ENCODE data around the gene DUSP1. TPM values are rescaled to one million over a fixed set of nuclear protein-coding genes. Genes with fewer than 3 reads are reported as not detected.

The DUSP1 gene
- total RNA-seq, 4 donors from 2014 or later: 222 to 415 (median 252) TPM

DNA sequence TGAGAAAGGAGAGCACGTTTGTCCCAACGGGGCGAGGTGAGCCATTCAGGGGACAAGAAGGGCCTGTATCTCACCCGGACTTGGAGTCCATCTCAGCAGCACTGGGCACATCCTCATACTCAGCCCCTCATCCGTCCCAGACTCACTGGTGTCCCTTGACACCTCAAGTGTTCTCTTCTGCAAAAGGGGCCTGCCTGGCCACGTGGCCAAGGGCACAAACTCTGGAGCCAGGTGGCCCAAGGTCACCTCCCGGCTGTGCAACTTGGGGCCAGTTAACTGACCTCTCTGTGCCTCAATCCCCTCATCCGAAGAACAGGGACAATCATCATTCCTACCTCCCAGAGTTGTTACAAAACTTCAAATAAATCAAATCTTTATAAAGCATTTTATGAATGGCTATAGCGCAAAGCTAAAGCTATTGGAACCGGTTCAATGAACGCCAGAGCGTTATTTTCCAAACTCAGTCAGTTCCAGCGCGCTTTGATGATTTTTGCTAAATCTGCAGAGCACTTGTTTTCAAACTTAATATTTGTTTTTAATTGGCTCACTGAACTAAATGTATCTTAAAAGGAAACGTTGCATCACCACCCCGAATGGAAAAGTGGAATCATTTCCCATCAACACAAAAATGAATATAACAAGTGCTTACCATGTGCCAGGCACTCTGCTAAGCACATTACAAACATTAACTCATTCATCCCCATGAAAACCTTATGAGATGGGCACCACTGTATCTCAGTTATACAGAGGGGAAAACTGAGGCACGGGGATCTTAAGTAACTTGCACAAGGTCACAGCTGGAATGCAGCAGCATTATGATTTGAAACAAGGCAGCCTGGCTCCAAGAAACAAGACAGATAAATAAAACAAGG is 49.3 kb downstream of the DUSP1 start:
- intact Hi-C loops (cut with DNase I): no loop called here
- DNase-seq: no peak
- H3K27me3 ChIP-seq: no peaks in the 10 kb centered on the region
- TF ChIP-seq CTCF (IDR thresholded peaks at IDR 0.05) (no peak), POLR2A (IDR thresholded peaks at IDR 0.05) (no peak)
- H3K4me1 ChIP-seq: peaks cover 0 to 36% (median 10%) of the 10 kb centered on the region in 3 donors
- no peak overlapping the region for H3K4me3 ChIP-seq
- H3K9me3 ChIP-seq: no peaks in the 10 kb centered on the region
- no peaks in the 10 kb centered on the region for H3K36me3 ChIP-seq
- H3K27ac ChIP-seq: peak overlapping the region; percentile 22 to 64 (median 52)
- 27% methylated on average over 11 to 15 of the region's 17 CpGs for WGBS, 2 donors

DNA sequence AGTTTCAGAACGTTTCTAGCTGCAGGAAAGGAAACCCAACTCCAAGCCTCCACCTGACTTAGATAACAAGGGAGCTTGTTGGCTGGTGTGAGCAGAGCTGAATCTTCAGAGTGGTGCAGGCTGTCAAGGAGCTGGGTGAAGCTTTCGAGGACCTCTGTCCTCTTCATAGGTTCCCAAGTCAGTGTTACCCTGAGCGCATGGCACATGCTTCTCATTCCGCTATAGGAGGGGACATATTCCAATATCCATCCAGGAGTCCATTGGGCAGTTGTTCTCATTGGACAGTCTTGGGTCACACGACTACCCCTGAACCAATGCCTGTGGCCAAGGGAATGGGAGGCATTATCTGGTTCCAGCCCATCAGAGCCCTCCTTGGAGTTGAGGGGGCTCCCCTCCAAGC is 50.3 kb downstream of the DUSP1 start:
- TF ChIP-seq POLR2A (IDR thresholded peaks at IDR 0.05) (no peak), CTCF (IDR thresholded peaks at IDR 0.05) (no peak)
- intact Hi-C loops (cut with DNase I): no loop called here
- no peaks in the 10 kb centered on the region for H3K36me3 ChIP-seq
- DNase-seq: no peak
- no peak overlapping the region for H3K4me3 ChIP-seq
- no peaks in the 10 kb centered on the region for H3K9me3 ChIP-seq
- H3K4me1 ChIP-seq: peaks cover under 1 to 47% (median 12%) of the 10 kb centered on the region in 3 donors
- no peaks in the 10 kb centered on the region for H3K27me3 ChIP-seq
- WGBS, 2 donors: 55 to 74% methylated on average over 2 to 4 of the region's 5 CpGs
- H3K27ac ChIP-seq: peak overlapping the region in 2 of 4 donors; percentile 30 to 52

DNA sequence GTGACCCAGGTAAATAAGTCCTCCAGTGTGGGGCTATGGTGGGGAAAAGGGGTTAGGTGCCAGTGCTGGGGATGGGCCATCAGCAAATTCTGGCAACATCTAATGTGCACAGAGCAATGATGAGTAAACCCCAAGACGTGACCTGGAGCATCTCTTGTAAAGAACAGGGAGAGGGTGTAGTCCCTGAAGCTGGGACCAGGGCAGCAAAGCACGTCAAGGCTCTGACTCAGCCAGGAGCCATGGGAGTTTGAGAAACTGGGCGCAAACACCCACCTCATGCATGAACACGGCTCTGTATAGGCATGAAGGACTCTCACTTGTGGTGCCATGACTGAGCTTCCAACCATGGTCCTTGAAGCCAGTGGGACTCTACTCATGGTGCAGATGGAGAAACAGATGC is 51.8 kb downstream of the DUSP1 start:
- Histone ChIP-seq H3K27ac (no peak overlapping the region), H3K9me3 (no peaks in the 10 kb centered on the region), H3K4me3 (no peak overlapping the region), H3K27me3 (no peaks in the 10 kb centered on the region), H3K36me3 (no peaks in the 10 kb centered on the region), H3K4me1 (peaks cover 15 to 61% (median 26%) of the 10 kb centered on the region in 3 donors)
- 42 to 57% methylated on average over 3 to 4 of the region's 4 CpGs for WGBS, 2 donors
- intact Hi-C loops (cut with DNase I): loop anchor here (5.0 kb wide), 1 partner anchor 53 kb away; the partner anchor contains the start of gene DUSP1
- TF ChIP-seq CTCF (IDR thresholded peaks at IDR 0.05): no peak
- no peak for TF ChIP-seq POLR2A (IDR thresholded peaks at IDR 0.05)
- no peak for DNase-seq

DNA sequence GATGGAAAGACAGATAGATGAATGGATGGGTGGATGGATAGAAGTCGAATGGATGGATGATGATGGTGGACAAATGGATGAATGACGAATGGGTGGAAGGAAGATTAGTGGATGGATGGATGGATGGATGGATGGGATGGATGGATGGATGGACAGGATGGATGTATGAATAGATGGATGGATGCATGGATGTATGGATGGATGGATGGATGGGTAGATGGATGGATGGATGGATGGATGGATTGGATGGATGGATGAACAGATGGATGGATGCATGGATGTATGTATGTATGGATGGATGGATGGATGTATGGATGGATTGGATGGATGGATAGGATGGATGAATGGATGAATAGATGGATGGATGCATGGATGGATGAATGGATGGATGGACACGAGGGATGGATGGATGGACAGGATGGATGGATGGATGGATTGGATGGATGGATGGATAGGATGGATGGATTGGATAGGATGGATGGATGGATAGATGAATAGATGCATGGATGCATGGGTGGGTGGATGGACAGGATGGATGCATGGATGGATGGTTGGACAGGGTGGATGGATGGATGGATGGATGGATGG is 52.4 kb downstream of the DUSP1 start:
- TF ChIP-seq CTCF (IDR thresholded peaks at IDR 0.05): no peak
- Histone ChIP-seq H3K9me3 (no peaks in the 10 kb centered on the region), H3K36me3 (no peaks in the 10 kb centered on the region), H3K27me3 (no peaks in the 10 kb centered on the region), H3K4me1 (peaks cover 19 to 67% (median 32%) of the 10 kb centered on the region in 3 donors), H3K27ac (peak overlapping the region in 1 of 4 donors; percentile 16), H3K4me3 (no peak overlapping the region)
- no peak for DNase-seq
- intact Hi-C loops (cut with DNase I): loop anchor here (5.0 kb wide), 1 partner anchor 54 kb away; the partner anchor contains the start of gene DUSP1
- WGBS, 2 donors: 82 to 85% methylated on average over 3 of the region's 3 CpGs

Small RNA genes within 50 kb of the gene (small RNA-seq; reads per million reads assigned to genes)
- gene AC022217.4 (0 reads per million in 4 donors), gene RF00019 (0 reads per million in 4 donors)

Other genes starting within 250 kb of the DUSP1 start
- 10 to 100 TPM; 11.9 to 18.8 (median 15.6) TPM for gene NEURL1B, start 129.9 kb downstream of the DUSP1 start, total RNA-seq
- 10 to 100 TPM; 50.9 to 83.0 (median 65.5) TPM for gene ERGIC1, start 63.1 kb upstream of the DUSP1 start, total RNA-seq
- 10 to 100 TPM; 28.6 to 45.9 (median 34.8) TPM for gene RPL26L1, start 188.2 kb upstream of the DUSP1 start, total RNA-seq
- 100 to 1,000 TPM in 2 of 4 donors, 10 to 100 TPM in 2; 57.8 to 132 (median 97.2) TPM for gene ATP6V0E1, start 212.6 kb upstream of the DUSP1 start, total RNA-seq

Data from esophagus squamous epithelium (tissue), 5 donors.